HG03354 (cell line): ENCODE results near the gene PTPN5.
A peak's percentile ranks its signal among the peaks of the same experiment; 100 is the strongest.

Source experiments
- ATAC-seq: cut with Tn5 transposase; IDR thresholded peaks from one replicate; pipeline ENCODE4 v1.9.1; 2021; ENCODE audit warnings: mild to moderate bottlenecking; ENCODE audit not compliant: unreplicated experiment, poor library complexity, severe bottlenecking

PTPN5 gene

DNA sequence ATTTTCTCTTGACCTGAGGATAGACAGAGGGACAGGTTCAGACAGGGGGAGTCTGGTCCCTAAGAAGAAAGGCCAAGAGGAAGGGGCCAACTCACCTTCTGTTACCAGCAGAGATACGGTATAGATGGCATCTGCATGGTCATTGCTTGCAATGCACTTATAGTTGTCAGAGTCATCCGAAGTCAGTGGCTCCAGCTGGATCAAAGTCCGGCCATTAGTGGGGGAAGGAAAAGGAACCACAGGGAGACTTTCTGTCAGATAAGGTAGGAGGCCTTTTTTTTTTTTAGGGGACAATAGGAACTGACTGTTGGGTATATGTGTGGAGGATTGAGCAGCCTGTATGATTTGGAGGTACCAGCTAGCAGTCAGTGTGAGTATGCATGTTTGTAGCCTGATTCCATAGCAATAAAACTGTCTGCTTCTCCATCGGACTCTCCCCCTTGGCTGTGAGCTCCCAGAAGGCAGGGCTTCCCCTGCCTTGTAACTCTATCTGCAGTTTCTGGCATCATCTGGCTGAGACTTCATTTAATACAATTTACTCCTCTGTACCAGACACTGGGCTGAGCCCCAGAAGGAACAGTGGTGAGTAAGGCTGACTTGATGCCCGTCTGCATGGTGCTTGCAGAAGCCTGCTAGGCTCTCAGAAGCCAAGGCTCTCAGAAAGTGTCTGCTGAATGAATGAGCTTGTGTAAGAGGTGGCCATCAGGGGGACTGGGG lies 71.3 kb downstream of the PTPN5 start:
- no peak for ATAC-seq

DNA sequence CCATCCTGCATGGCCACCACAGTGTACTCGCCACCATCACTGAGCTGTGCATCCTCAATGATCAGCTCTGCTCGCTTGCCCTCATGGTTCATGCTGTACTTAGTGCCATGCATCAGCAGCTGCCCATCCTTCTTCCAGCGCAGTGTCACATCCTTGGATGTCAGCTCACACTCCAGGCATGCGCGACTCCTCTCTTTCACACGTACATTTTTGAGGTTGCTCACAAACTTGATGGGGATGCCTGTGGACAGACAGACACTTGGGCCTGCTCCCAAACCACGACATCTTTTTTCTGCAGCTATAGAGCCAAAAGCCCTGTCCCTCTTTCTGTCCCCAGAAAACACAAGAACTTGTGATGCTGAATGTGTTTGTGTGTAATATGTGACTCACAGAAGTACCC lies 76.1 kb downstream of the PTPN5 start:
- ATAC-seq: no peak

DNA sequence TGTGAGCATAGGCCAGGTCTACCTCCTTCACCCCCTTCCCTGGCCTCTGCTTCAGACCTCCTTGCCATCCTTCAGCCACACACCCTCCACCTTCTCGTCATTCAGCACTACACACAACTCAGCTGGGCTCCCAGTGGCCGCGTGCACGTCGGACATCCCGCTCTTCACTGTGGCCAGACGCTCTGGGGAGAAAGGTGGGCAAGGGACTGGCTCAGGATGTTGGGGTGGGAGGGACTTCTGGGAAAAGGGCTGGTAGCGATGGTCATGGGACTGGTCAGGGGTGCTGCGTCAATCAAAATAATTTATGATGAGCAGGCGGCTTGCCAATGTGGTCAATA lies 77.2 kb downstream of the PTPN5 start:
- ATAC-seq: no peak

DNA sequence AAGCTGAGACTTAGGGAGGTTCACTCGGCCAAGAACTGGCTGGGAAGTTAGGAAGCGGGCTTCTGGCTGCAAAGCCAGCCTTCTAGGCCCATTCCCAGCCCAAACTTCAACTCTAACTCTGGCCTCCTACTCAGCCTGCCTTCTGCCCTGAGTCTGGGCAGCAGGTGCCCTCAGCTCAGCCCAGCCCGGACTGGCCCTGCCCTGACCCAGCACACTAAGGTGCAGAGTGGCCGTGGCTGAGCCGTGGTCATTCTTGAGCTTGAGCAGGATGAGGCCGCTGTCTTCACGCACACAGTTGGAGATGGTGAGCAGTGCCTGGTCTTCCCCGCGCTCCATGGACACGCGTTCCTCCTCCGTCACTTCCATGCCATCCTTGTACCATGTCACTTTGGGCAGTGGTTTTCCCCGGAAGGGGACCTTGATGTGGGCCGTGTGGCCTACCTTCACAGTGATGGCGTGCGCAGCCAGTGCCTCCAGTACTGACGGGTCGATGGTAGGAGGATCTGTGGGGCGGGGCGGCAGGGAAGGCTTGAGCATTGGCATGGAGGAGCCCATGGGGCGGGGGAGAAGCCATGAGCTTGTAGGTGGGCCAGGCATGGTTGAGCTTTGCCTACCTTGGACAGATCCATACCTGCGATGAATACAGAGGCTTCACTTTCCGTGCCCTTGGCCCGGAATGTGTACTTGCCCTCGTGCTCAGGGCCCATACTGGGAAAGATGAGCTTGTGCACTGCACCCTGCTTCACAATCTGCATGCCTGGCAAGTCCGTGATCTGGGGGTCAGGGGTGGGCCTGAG lies 77.8 kb downstream of the PTPN5 start:
- ATAC-seq: no peak

DNA sequence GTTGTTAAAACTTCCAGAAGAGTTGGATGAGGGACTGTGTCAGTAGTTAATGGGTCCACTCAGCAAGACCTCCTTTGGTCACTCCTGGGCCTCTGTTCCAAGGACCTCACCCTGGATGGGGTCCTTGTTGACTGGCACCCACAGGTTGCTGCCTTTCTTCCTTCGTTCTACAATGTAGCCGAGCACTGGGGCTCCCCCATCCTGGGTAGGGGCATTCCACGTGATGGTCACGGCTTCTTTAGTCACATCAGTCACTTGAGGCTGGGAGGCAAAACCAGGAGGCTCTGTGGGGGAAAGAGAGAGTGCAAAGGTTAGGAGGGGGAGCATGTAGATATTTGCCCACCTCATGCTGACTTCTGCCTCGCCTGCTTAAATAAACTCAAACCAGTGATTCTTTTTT lies 81.1 kb downstream of the PTPN5 start:
- no peak for ATAC-seq

DNA sequence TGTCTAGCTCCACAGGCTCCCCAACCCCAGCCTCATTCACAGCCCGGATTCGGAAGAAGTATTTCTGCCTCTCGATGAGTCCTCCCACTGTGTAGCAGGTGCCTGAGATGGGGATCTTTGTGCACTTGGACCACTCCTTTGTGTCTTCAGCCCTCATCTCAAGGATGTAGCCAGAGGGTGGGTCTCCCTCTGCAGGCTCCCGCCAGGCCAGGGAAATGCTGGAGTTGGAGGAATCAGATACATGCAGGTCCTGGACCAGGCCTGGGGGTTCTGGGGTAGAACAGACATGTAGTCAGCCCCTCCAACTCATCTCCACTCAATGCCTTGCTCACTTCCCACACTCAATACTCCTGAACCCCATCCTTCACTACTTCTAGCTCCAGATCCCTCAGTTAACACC lies 82.2 kb downstream of the PTPN5 start:
- no peak for ATAC-seq

DNA sequence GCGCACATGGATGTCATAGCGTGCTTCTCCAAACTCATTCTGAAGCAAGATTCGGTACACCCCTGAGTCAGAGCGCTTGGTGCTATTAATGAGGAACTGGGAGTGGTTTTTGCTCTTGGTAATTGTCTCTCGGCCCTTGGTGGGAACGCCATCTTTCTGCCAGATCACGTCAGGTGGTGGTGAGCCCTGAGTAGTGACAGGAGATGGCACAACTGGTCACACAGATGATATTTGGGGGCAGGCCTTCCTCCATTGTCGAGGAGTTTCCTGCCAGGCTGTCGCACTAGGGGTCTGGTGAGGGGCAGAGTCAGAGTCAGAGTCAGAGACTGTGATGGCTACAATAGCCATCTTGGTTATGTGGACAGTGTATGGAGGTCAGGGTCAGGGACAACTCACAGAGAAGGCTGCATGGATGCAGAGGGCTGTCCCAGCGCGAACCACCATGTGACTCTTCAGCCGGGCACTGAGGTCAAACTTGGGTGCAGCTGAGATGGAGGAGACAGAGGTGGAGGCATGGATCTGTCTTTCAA lies 83.7 kb downstream of the PTPN5 start:
- no peak for ATAC-seq

DNA sequence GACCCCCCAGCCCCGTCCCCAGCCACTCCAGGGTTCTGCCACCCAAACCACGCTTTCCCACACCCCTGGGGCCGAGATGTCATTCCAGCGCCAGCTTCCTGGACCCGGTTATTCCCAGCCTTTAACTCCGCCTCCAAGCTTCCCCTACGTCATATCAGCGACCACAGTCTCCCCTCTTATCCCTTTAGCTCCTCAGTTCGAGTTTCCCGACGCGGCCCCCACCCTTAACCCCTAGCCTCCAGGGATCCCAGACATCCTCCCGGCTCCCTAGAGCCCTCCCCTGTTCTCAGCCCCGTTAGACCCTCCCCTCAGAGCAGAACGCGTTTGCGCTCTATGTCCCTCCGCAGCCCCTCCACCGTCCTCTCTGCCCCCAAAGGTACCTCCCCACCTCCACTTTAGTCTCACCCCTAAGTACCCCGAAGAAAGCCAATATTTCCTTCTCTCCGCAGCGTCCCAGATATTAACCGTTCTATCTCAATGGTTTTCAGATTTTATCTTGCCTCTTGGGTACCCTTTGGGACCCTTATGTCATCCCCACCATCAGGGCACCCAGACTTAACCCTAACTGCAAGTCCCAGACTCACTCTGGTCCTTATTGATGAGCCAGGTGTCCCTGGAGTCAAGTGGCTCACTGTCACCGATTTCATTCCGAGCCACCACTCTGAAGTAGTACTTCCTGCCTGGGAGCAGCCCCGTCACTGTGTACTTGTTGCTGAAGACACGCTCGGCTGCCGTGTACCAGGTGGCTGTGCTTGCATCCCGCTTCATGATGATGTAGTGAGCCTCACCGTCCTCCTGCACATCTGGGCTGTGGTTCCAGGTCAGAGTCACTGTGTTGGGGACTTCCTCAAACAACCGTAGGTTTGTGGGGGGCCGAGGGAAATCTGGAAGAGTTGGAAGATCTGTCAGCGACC lies 85.0 kb downstream of the PTPN5 start:
- peak; percentile 67 for ATAC-seq

DNA sequence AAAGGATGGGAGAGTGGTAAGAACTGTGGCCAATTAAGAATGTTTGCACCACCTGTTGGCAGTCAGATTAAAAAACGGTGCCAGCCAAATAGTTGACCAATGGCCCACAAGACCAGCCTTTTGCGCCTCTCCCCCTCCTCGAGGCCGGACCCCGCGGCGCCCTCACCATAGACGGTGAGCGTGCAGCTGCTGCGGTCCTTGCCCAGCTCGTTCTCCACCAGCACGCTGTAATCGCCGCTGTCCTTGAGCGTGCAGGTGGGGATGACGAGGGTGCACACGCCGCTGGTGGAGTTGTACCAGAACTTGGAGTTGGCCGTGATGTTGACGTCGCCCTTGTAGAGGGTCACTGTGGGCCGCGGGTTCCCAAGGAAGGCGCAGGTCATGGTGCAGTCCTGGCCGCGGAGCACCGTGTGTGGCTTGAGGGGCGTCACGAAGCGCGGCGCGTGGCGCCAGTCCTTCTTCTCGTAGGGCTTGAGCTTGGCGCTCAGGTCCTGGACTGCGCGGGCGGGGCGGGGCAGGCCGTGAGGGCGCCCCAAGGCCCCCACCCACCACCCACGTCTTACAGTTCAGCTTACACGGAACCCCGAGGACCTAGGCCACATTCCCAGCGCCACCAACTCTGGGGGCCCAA lies 85.8 kb downstream of the PTPN5 start:
- no peak for ATAC-seq

DNA sequence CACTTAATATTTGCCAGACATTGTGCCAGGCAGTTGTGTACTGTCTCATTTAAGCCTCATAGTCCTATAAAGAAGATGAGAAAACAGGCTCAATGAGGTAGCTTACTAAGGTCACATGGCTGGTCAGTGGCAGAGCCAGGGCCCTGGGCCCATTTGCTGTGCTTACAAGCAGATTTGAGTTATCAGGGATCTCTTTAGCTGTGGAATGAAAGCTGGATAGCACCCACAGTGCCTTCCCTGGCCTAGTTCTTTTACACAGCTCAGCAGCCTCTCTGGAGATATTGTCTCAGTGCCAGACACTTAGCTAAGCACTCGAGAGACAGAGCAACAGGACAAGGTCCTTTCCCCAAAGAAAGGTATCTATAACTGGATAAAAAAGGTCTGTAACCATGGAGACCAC lies 86.9 kb downstream of the PTPN5 start:
- no peak for ATAC-seq

DNA sequence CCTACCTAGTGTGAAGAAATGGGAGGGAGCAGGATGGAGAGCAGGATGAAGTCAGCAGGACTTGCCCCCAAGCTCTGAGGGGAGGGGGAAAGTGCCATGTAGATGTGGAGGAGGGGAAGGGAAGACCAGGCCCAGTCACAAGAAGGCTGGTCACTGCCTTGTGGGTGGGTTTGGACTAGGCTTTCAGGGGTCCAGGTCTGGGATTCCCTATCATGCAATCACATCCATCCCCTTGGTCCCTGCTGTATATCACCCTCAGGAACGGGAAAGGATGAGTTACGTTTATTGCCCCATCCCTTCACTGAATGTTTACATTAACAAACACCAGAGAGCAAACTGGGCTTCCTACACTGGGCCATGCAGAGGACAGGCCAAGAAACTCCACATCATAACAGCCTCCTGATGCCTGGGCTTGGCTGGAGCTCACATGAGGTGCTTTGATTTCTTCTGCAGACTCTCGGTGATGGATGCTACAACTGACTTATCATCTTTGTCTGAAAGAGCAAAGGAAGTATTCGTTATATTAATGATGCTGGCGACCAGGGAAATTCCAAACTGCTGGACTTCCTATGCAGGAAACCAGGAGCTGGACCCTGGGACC lies 87.5 kb downstream of the PTPN5 start:
- no peak for ATAC-seq

DNA sequence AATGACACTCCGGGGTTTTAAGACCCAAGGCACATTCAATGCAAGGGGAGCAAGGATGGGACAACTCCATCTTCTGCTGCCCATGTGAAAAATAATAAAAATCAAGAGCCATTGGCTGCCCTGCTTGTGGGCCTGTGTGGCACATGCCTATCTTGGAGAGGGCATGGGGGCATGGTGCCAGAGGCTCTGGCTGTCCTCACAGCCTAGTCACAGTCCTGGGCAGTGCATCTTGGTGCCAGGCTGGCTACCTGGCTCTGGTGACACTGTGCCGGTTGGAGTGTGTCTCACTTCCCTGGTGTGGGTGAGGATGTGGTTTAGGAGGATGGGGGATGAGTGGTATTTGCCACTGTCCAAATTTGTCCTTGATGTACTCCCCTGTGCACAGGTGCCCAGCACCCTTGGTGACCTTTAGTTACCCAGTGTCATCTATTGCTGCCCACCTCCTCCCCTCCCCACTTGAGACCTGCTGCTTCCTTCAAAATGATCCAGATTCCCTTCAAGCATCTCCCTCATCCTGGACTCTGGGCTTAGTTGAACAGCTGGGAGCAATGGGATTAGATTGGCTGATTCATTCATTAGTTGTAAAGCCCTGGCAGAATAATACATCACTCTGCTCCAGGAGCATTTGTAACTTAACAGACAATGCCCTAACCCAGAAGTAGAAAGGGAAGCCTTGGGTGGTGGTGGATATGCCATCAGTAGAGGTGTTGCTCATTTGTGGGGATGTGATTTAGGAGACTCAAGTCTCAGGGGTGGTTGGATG lies 88.4 kb downstream of the PTPN5 start:
- no peak for ATAC-seq

DNA sequence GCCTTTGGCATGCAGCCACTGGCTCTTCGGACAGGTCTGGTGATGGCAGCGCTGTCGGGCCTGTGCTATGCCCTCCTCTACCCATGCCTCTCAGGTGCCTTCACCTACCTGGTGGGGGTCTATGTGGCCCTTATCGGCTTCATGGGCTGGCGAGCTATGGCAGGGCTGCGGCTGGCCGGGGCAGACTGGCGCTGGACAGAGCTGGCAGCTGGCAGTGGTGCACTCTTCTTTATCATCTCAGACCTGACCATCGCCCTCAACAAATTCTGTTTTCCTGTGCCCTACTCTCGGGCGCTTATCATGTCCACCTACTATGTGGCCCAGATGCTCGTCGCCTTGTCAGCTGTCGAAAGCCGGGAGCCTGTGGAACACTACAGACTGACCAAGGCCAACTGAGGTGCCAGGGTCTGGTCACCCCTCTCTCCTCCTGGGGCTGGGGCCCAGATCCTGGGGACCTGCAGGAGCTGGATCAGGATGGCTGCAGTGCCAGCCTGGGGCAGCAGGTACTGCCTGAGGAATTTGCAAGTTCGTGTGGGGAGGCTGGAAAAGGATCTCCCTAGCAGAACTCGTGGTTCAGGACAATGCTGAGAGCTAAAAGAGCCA lies 89.9 kb downstream of the PTPN5 start:
- ATAC-seq: no peak

DNA sequence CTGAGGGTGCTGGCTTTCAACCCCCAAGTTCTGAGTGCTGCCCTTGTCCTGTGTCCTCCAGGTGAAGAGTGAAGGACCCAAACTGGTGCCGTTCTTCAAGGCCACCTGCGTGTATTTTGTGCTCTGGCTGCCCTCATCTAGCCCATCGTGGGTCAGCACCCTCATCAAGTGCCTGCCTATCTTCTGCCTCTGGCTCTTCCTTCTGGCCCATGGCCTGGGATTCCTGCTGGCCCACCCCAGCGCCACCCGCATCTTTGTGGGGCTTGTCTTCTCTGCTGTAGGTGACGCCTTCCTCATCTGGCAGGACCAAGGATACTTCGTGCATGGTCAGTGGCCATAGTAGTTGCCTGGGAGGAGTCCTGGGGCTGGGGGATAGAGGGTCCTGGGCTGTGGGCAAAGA lies 90.7 kb downstream of the PTPN5 start:
- ATAC-seq: no peak

DNA sequence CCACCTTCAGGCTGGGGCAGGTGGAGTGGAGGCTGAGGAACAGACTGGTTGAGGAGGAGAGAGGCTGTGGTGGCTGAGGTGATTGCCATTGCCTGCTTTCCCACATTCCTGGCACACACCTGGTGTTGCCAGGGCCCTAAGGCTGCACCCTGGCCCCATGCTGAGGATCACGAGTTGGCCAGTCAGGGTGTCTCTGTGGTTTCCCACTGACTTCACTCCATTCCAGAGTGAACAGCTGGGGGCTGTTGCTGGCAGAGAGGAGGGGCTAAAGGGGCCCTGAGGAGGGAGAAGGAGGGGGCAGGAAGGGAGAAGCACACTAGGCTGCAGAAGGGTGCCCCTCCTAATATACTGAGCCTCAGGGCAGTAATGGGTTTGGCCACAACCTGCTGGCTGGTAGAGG lies 91.2 kb downstream of the PTPN5 start:
- ATAC-seq: no peak

DNA sequence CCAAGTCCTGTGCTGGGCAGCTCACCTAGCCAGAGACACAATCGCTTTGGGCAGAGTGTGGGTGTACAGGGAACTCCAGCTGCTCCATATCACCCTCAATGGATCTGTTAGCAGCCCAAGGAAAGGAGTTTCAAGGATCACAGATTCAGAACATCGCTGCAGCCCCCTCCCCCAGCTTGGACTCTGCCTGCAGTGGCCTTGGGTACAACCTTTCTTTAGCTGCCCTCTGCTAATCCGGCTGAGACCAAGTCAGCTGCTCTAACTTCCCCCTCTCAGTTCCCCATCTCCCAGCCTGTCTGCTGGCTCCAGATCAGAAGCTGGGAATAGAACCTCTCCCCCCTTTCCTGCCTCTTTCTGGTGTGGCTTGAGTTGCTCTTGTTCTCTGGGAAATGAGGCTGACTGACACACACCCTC lies 91.7 kb downstream of the PTPN5 start:
- ATAC-seq: no peak

DNA sequence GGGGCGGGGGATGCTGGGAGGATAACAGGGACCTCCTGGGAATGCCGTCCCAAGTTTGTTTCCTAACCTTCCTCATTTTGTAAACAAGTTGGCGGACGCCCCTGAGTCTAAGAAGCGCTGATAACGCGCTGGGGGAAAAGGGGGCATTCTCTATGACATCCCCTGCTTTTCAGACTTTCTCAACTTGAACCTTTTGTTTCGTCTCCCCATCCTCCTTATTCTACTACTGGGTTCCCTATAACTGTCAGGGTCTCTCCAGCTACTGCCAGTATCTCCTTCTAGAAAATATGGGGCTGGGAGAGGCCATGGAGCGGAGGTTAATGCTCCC lies 92.4 kb downstream of the PTPN5 start:
- no peak for ATAC-seq
